ENCODE measurements around the gene EML3. TPM values are rescaled to one million over a fixed set of nuclear protein-coding genes. Genes with fewer than 3 reads are reported as not detected.
A peak's percentile ranks its signal among the peaks of the same experiment; 100 is the strongest.
"Not testable (repeated sequence)": the region's sequence is repeated elsewhere in the genome, so short reads cannot be mapped to it uniquely, and the experiment has no call there.

The EML3 gene
- total RNA-seq, 4 donors from 2014 or later = 64.9 to 138 (median 93.9) TPM

GRCh38 chr11:62592146-62592815 is 20.3 kb downstream of the EML3 start:
- H3K4me3 ChIP-seq = peak overlapping the region; percentile 61 to 91 (median 70)
- DNase-seq (ENCODE audit: low spot score in 2 of 2) = no peak
- peaks cover 8 to 56% (median 14%) of the 10 kb centered on the region in 3 donors for H3K36me3 ChIP-seq
- no peaks in the 10 kb centered on the region for H3K9me3 ChIP-seq
- TF ChIP-seq POLR2A (IDR thresholded peaks at IDR 0.05) (no peak), EP300 (IDR thresholded peaks at IDR 0.05) (no peak), CTCF (IDR thresholded peaks at IDR 0.05) (peak in 1 of 5 experiments; percentile 7)
- no peaks in the 10 kb centered on the region for H3K27me3 ChIP-seq
- WGBS, 2 donors = 11 to 17% methylated on average over 14 to 17 of the region's 17 CpGs
- H3K27ac ChIP-seq = peak overlapping the region; percentile 94 to 99 (median 96)
- peaks cover 0 to 53% (median 26%) of the 10 kb centered on the region in 4 donors for H3K4me1 ChIP-seq

- TF ChIP-seq CTCF (IDR thresholded peaks at IDR 0.05) (peak in 1 of 5 experiments; percentile 41), POLR2A (IDR thresholded peaks at IDR 0.05) (peak; percentile 66 to 96), EP300 (IDR thresholded peaks at IDR 0.05) (peak; percentile 73 to 98)
- DNase-seq (ENCODE audit: low spot score in 2 of 2) = peak; percentile 93 to 96
- peak within 1 kb of the TSS; percentile 61 to 91 (median 70) for H3K4me3 ChIP-seq
- peak within 1 kb of the TSS; percentile 94 to 99 (median 96) for H3K27ac ChIP-seq
- H3K9me3 ChIP-seq = no peaks in the 10 kb centered on the region
- peaks cover 7 to 56% (median 14%) of the 10 kb centered on the region in 3 donors for H3K36me3 ChIP-seq
- no peaks in the 10 kb centered on the region for H3K27me3 ChIP-seq
- H3K4me1 ChIP-seq = peaks cover 0 to 49% (median 26%) of the 10 kb centered on the region in 4 donors
- 0 to 1% methylated on average over 51 to 53 of the region's 58 CpGs for WGBS, 2 donors
Observed at GRCh38 chr11:62591448-62592145, 21.0 kb downstream of the EML3 start, which contains the start of gene TUT1. TUT1 (minus strand) TSS chr11:62591523; CDS start chr11:62591485, 38 bp downstream.

- TF ChIP-seq EP300 (IDR thresholded peaks at IDR 0.05) = no peak
- H3K36me3 ChIP-seq = peaks cover 0 to 56% (median 0%) of the 10 kb centered on the region in 3 donors
- DNase-seq (ENCODE audit: low spot score in 2 of 2) = no peak
- peaks cover 0 to 43% (median 25%) of the 10 kb centered on the region in 4 donors for H3K4me1 ChIP-seq
- H3K27ac ChIP-seq = no peak overlapping the region
- no peaks in the 10 kb centered on the region for H3K27me3 ChIP-seq
- H3K4me3 ChIP-seq = no peak overlapping the region
- H3K9me3 ChIP-seq = no peaks in the 10 kb centered on the region
- 65% methylated on average over 18 of the region's 18 CpGs for WGBS, 2 donors
Observed at GRCh38 chr11:62588966-62589637, 23.5 kb downstream of the EML3 start.

GRCh38 chr11:62585356-62585755 is 27.2 kb downstream of the EML3 start:
- not testable (repeated sequence) for DNase-seq (ENCODE audit: low spot score in 2 of 2)

GRCh38 chr11:62581735-62582134 is 30.8 kb downstream of the EML3 start:
- not testable (repeated sequence) for H3K4me3 ChIP-seq; H3K27ac ChIP-seq; DNase-seq (ENCODE audit: low spot score in 2 of 2); H3K9me3 ChIP-seq; H3K4me1 ChIP-seq; H3K27me3 ChIP-seq
- peaks cover 0 to 97% (median 5%) of the 10 kb centered on the region in 3 donors for H3K36me3 ChIP-seq
- WGBS, 2 donors = 91 to 93% methylated on average over 4 of the region's 4 CpGs

More at GRCh38 chr11:62585356-62585755, 27.2 kb downstream of the EML3 start:
- H3K27me3 ChIP-seq, H3K9me3 ChIP-seq, H3K4me3 ChIP-seq, H3K27ac ChIP-seq: not testable (repeated sequence)
- 95 to 97% methylated on average over 7 of the region's 7 CpGs for WGBS, 2 donors
- peaks cover 0 to 14% (median 3%) of the 10 kb centered on the region in 4 donors for H3K4me1 ChIP-seq
- H3K36me3 ChIP-seq = peaks cover 0 to 86% (median 3%) of the 10 kb centered on the region in 3 donors

GRCh38 chr11:62580959-62581715 is 31.4 kb downstream of the EML3 start:
- H3K9me3 ChIP-seq = no peaks in the 10 kb centered on the region
- no peak overlapping the region for H3K27ac ChIP-seq
- no peak overlapping the region for H3K4me3 ChIP-seq
- peaks cover 0 to 12% (median 0%) of the 10 kb centered on the region in 4 donors for H3K4me1 ChIP-seq
- no peak for DNase-seq (ENCODE audit: low spot score in 2 of 2)
- 81 to 86% methylated on average over 17 to 18 of the region's 18 CpGs for WGBS, 2 donors
- H3K36me3 ChIP-seq = peaks cover 0 to 97% (median 5%) of the 10 kb centered on the region in 3 donors
- TF ChIP-seq CTCF (IDR thresholded peaks at IDR 0.05) (no peak), POLR2A (IDR thresholded peaks at IDR 0.05) (no peak), EP300 (IDR thresholded peaks at IDR 0.05) (no peak)
- H3K27me3 ChIP-seq = no peaks in the 10 kb centered on the region
